Aorta (tissue), 5 donors: Measurements from ENCODE around the gene PODN. TPM values are rescaled to one million over a fixed set of nuclear protein-coding genes. Genes with fewer than 3 reads are reported as not detected.
A peak's percentile ranks its signal among the peaks of the same experiment; 100 is the strongest.

Source experiments
- ATAC-seq: fragments of 200-7000 bp; cut with Tn5 transposase; one replicate; pipeline ENCODE4 v1.9.1; 2022; ENCODE audit warnings: moderate library complexity; ENCODE audit not compliant: low FRiP score
- DNase-seq, 2 donors: peaks; one replicate each; pipeline ENCODE4 v3.0.0-alpha.2; 2020
- H3K27ac ChIP-seq, 2 donors: one replicate each; pipeline ENCODE4 v1.5.1; 2013; ENCODE audit warnings: low read length in 2 of 2, mild to moderate bottlenecking in 2 of 2, moderate library complexity in 2 of 2, control low read depth in 1 of 2, inconsistent platforms in 1 of 2, low read depth in 1 of 2
- H3K27me3 ChIP-seq, 2 donors: one replicate each; pipeline ENCODE4 v1.6.1; 2013; ENCODE audit warnings: control low read depth in 1 of 2, low read length in 1 of 2, mild to moderate bottlenecking in 1 of 2, moderate library complexity in 1 of 2; ENCODE audit not compliant: insufficient read depth in 2 of 2, control insufficient read depth in 1 of 2
- H3K36me3 ChIP-seq, 2 donors: one replicate each; pipeline ENCODE4 v1.6.1; 2013; ENCODE audit warnings: control low read depth in 1 of 2, low read length in 1 of 2, mild to moderate bottlenecking in 1 of 2; ENCODE audit not compliant: insufficient read depth in 2 of 2, control insufficient read depth in 1 of 2
- H3K4me1 ChIP-seq, 2 donors: one replicate each; pipeline ENCODE4 v1.6.1; 2013; ENCODE audit warnings: low read length in 2 of 2, control low read depth in 1 of 2, mild to moderate bottlenecking in 1 of 2, moderate library complexity in 1 of 2; ENCODE audit not compliant: insufficient read depth in 2 of 2, control insufficient read depth in 1 of 2
- H3K4me3 ChIP-seq, 2 donors: one replicate each; pipeline ENCODE4 v1.5.1; 2013; ENCODE audit warnings: low read length in 2 of 2, control low read depth in 1 of 2, mild to moderate bottlenecking in 1 of 2
- H3K9me3 ChIP-seq: one replicate; pipeline ENCODE4 v1.6.1; 2013; ENCODE audit warnings: mild to moderate bottlenecking, low read length; ENCODE audit not compliant: control insufficient read depth
- WGBS, 2 donors: extraction: QIAGEN DNeasy Blood & Tissue Kit; methylation state at CpG; one replicate each; pipeline ENCODE4 v1.1.7; 2013; 5-methylcytosine and 5-hydroxymethylcytosine counted together
- intact Hi-C, 2 donors: fragments of 100-400 bp; cut with DNase I; formaldehyde crosslinking; loops; one replicate each; pipeline versions ENCODE4 v1.14.2 to v1.15.0; 2022
- long read RNA-seq, 2 donors: library from polyadenylated mRNA; unstranded; transcript quantifications; one replicate each; pipeline ENCODE4 v2.0.0, GENCODE V29; 2020 to 2021
- polyA plus RNA-seq, 2 donors: library from polyadenylated mRNA; stranded (reverse); fragments of 200-250 nt; gene quantifications; one replicate each; pipeline ENCODE4 v1.2.3, GENCODE V29; 2013
- total RNA-seq, 2 donors: library from RNA; stranded (reverse); fragmentation: NEBNext Ultra II Directional; extraction: Animal tissue kit (Norgen Biotek cat#: 25700); gene quantifications; one replicate each; pipeline ENCODE4 v1.2.1, GENCODE V29; 2021
- donor health status: healthy with polysubstance abuse.
- donor health status: Bipolar disorder and iron deficiency.
- donor health status: DM: no; HTN: no; CAD: no.
- donor health status: DM: no; HTN: no; CAD: no.
- donor health status: DM: yes; HTN: yes; CAD: no.

The PODN gene
- total RNA-seq = 100 to 1,000 TPM in 1 of 2 donors, 10 to 100 TPM in 1; 54.8 to 152 TPM
- 10 to 100 TPM; 14.3 to 52.9 TPM for polyA plus RNA-seq
- long read RNA-seq, donor 1, transcript PODN-201 (11 exons, 3,010 nt) = major isoform, 41 of 115 reads
- long read RNA-seq, donor 1, partial matches to known transcripts = 38 of 115 reads
- long read RNA-seq, donor 1, other reads (novel, unspliced or antisense) = 33 of 115 reads
- long read RNA-seq, donor 2, transcript PODN-201 (11 exons, 3,010 nt) = major isoform, 37 of 113 reads
- long read RNA-seq, donor 2, partial matches to known transcripts = 60 of 113 reads
- long read RNA-seq, donor 2, other reads (novel, unspliced or antisense) = 14 of 113 reads

GRCh38 chr1:53061859-53062707, at the start of gene PODN:
TSS of gene PODN (plus strand) at chr1:53062213. CDS start at chr1:53069856, 7,643 bp downstream.
- ATAC-seq (peak; percentile 71), DNase-seq (peak; percentile 69 to 81)
- intact Hi-C loops = loop anchor here (5.0 to 10.0 kb wide), 2 partner anchors 113 to 120 kb away; no protein-coding TSS in a partner anchor
- Histone ChIP-seq H3K27me3 (no peaks in the 10 kb centered on the region), H3K27ac (no peak within 1 kb of the TSS), H3K4me1 (no peaks in the 10 kb centered on the region), H3K4me3 (peak within 1 kb of the TSS; percentile 24 to 64), H3K36me3 (no peaks in the 10 kb centered on the region), H3K9me3 (no peaks in the 10 kb centered on the region)
- 1% methylated on average over 36 to 73 of the region's 73 CpGs for WGBS, 2 donors

GRCh38 chr1:53014791-53015507, 47.1 kb upstream of the PODN start:
- Histone ChIP-seq H3K27me3 (no peaks in the 10 kb centered on the region), H3K27ac (no peak overlapping the region), H3K4me3 (peak overlapping the region; percentile 89 to 98), H3K4me1 (peaks cover 0 to 2% of the 10 kb centered on the region in 2 donors), H3K36me3 (no peaks in the 10 kb centered on the region), H3K9me3 (no peaks in the 10 kb centered on the region)
- intact Hi-C loops = loop anchor here in 1 of 2 donors (10.0 kb wide), 1 partner anchor 170 kb away; no protein-coding TSS in a partner anchor
- WGBS, 2 donors = 0 to 1% methylated on average over 9 of the region's 9 CpGs
- ATAC-seq (peak; percentile 92), DNase-seq (peak; percentile 82 to 83)

GRCh38 chr1:53015508-53015860, 46.5 kb upstream of the PODN start:
- no peak for ATAC-seq
- no peak for DNase-seq
- H3K4me3 ChIP-seq = peak overlapping the region; percentile 89 to 98
- WGBS, 2 donors = 14 to 17% methylated on average over 3 of the region's 3 CpGs
- H3K4me1 ChIP-seq = peaks cover 0 to 2% of the 10 kb centered on the region in 2 donors
- H3K27ac ChIP-seq = no peak overlapping the region
- no peaks in the 10 kb centered on the region for H3K36me3 ChIP-seq
- intact Hi-C loops = loop anchor here in 1 of 2 donors (10.0 kb wide), 1 partner anchor 169 kb away; no protein-coding TSS in a partner anchor
- H3K9me3 ChIP-seq = no peaks in the 10 kb centered on the region
- H3K27me3 ChIP-seq = no peaks in the 10 kb centered on the region

GRCh38 chr1:53016705-53017104, 45.3 kb upstream of the PODN start:
- Histone ChIP-seq H3K36me3 (no peaks in the 10 kb centered on the region), H3K4me3 (no peak overlapping the region), H3K27me3 (no peaks in the 10 kb centered on the region), H3K4me1 (peaks cover 0 to 2% of the 10 kb centered on the region in 2 donors), H3K27ac (no peak overlapping the region), H3K9me3 (no peaks in the 10 kb centered on the region)
- ATAC-seq = no peak
- DNase-seq = no peak
- intact Hi-C loops = loop anchor here in 1 of 2 donors (10.0 kb wide), 1 partner anchor 168 kb away; no protein-coding TSS in a partner anchor
- 83 to 86% methylated on average over 1 of the region's 1 CpG for WGBS, 2 donors

- intact Hi-C loops = no loop called here
- H3K27me3 ChIP-seq = no peaks in the 10 kb centered on the region
- no peak overlapping the region for H3K4me3 ChIP-seq
- DNase-seq = no peak
- H3K27ac ChIP-seq = no peak overlapping the region
- 95% methylated on average over 5 of the region's 5 CpGs for WGBS, 2 donors
- H3K9me3 ChIP-seq = no peaks in the 10 kb centered on the region
- no peaks in the 10 kb centered on the region for H3K36me3 ChIP-seq
- ATAC-seq = no peak
- peaks cover 0 to under 1% of the 10 kb centered on the region in 2 donors for H3K4me1 ChIP-seq
Observed at GRCh38 chr1:53020588-53020987, 41.4 kb upstream of the PODN start.

- Histone ChIP-seq H3K9me3 (no peaks in the 10 kb centered on the region), H3K27ac (no peak overlapping the region), H3K36me3 (no peaks in the 10 kb centered on the region), H3K27me3 (no peaks in the 10 kb centered on the region), H3K4me1 (no peaks in the 10 kb centered on the region), H3K4me3 (no peak overlapping the region)
- 95 to 98% methylated on average over 1 of the region's 1 CpG for WGBS, 2 donors
- ATAC-seq (no peak), DNase-seq (no peak)
- intact Hi-C loops = no loop called here
Observed at GRCh38 chr1:53022179-53022578, 39.8 kb upstream of the PODN start.

GRCh38 chr1:53023546-53023945, 38.5 kb upstream of the PODN start:
- Histone ChIP-seq H3K4me3 (no peak overlapping the region), H3K27ac (no peak overlapping the region), H3K27me3 (no peaks in the 10 kb centered on the region), H3K36me3 (no peaks in the 10 kb centered on the region), H3K9me3 (no peaks in the 10 kb centered on the region), H3K4me1 (no peaks in the 10 kb centered on the region)
- intact Hi-C loops = no loop called here
- ATAC-seq (no peak), DNase-seq (no peak)
- WGBS, 2 donors = 76 to 77% methylated on average over 3 of the region's 3 CpGs

- H3K36me3 ChIP-seq = no peaks in the 10 kb centered on the region
- ATAC-seq = no peak
- no peaks in the 10 kb centered on the region for H3K27me3 ChIP-seq
- H3K9me3 ChIP-seq = no peaks in the 10 kb centered on the region
- H3K4me3 ChIP-seq = no peak overlapping the region
- intact Hi-C loops = no loop called here
- no peak for DNase-seq
- no peak overlapping the region for H3K27ac ChIP-seq
- no peaks in the 10 kb centered on the region for H3K4me1 ChIP-seq
Observed at GRCh38 chr1:53024117-53024516, 37.9 kb upstream of the PODN start.
